Left renal pelvis (tissue), 4 donors: ENCODE results near the gene TRMT2A. TPM values are rescaled to one million over a fixed set of nuclear protein-coding genes. Genes with fewer than 3 reads are reported as not detected.

Experiments
- DNase-seq, 4 donors: peaks; one replicate each; pipeline ENCODE4 v3.0.0-alpha.2; 2013; ENCODE audit warnings: low read depth in 4 of 4, low spot score in 3 of 4
- polyA plus RNA-seq, 4 donors: library from polyadenylated mRNA; unstranded; fragments of 120-200 nt; gene quantifications; one replicate each; pipeline ENCODE4 v1.2.1, GENCODE V29; 2013; ENCODE audit not compliant: insufficient read length in 4 of 4

TRMT2A gene
- polyA plus RNA-seq, 4 donors = 38.5 to 65.0 (median 42.5) TPM

DNA sequence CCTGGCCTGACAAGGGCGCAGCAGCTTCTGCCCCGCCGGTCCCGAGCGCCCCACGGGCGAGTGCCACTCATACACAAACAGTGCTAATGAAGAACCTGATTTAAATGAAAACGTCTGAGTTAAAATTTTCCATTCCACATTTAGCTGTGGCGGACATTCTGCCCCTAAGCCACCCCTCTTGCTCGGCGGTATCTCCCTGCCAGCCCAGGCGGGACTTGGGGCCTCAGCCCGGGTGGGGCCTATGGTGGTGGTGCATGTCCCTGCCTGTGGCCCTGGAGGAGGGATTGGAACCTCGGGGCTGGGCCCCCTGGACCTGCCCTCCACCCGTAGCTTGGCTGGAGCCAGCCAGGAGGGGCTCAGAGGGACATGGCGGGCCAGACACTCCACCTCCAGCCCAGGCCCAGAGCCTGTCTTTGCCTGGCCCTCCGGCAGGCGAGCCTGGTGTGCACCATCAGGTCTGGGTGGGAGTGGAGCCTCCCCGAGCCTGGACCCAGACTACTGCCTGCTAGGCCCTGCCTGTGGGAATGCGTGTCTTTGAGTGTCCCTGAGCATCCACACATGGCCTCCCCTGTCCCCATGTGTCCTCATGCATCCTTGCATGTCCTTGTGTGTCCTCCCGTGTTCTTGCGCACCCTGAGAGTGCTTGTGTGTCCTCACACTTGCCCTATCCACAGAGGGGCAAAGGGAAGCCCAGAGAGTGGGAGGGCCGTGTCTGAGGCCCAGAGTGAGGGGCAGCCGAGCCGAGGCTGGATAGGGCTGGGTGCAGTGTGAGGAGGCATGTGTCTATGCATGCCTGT is 19.0 kb upstream of the TRMT2A start:
- DNase-seq = no peak

DNA sequence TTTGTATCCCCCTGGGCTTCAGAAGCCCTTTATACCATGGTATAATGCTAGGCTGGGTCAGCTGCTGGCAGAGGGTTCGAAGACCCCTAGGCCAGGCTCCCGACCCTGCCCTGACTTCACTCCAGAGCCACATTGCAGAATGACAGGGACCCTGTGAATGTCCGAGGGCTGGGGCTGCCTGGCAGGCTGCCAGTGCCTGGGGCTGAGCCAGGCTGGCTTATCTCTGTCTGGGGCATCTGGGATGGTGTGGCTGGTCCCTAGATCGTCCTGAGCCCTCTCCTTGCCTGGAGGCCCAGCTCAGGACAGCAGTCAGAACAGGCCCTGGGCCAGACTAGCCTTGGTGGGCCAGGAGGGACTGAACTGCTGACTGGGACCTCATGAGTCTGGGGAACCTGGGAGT is 18.2 kb upstream of the TRMT2A start:
- no peak for DNase-seq

DNA sequence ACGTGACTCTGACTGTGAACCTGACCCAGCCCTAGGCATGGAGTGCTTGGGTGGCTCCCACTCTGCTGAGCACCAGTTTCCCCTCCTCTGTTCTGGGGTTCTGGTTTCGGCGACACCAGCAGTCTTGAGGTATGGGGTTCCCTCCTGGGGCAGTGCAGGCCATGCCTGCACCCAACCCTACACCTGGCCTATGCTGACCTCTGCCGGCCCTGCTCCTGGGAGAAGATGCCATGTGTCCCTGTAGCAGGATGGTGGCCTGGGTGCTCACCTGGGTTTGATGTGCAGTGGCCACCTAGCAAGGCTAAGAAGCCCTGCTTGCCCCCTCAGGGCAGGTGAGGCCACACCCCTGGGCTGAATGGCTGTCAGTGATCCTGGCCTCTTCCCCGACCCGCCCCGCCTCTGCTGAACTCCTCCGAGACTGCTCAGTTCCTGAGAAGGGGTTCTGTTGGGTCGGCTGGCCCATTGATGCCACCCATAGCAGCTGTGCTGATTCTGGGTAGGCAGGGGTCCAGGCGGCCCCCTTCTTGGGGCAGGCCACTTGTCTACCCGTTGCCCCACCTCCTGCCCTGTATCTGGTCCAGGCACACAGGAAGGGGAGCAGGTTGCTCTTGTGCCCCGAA is 17.0 kb upstream of the TRMT2A start:
- no peak for DNase-seq

DNA sequence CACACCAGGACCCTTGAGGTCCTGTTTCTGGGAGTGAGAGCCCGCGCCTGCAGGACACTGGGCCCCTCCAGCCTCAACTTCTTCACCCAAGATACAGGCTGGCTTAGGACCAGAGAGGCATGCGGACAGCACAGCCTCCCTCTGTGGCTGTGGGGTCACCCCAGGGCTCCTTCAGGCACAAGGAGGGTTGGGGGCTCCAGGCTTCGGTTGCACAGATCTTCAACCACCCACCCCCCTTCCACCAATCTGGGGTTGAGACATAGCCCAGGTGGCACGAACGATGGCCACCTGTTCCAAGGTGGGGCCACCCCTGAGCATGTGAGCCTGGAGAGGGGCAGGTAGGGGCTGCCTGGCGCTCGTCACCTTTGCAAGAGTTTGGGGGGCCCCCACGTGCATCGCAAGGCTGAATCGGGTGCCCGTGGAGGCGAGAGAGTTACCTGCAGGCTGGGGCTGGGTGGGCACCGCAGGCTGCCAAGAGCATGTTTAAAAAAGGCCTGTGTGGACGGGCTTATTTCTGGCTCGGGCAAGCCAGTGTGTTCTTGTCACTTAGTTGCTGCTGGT is 15.7 kb upstream of the TRMT2A start:
- DNase-seq = no peak

DNA sequence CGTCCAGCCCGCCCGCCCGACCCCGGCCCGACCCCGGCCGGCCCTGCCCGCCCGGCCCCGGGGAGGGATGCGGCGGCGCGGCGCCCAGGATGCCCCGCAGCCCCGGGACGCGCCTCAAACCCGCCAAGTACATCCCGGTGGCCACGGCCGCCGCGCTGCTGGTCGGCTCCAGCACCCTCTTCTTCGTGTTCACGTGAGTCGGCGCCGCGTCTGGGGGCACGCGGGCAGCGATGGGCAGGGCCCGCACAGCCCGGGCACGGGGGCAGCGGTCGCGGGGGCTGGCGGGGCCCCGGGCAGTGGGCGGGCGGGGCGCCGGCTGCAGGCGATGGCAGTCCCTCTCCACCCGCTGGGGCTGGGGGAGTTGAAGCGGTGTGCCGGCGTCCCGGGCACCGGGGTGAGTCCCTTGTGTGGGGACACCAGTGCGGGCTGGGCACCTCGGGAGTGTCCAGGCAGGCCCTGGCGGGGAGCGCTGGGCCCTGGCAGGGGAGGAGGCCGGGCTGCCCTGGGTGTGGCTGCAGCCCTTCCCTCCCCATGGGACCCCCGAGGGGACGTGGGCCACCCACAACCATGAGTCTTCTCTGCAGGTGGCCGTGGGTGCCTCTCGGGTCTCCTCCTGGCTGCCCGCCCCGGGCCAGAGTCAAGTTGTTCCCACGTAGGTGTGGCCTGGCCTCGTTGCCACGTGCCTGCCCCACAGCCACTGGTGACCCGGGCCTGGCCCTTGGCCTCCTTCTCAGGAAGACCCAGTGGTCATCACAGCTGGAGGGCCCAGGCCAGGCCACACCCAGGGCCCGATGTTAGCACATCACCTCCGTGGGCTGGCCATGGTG is 15.0 kb upstream of the TRMT2A start:
- no peak for DNase-seq

DNA sequence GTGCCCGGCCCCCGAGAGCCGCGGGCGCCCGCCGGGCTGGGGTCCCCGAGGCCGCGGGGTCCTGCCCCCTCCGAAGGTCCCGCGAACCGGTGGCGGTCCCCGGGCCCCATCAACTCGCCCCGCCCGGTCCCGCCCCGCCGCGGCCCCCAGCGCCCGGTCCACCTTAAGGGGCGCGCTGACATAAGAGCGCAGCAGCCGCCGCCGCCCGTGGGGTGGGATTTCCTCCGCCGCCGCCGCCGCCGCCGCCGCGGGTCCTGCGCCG is 14.5 kb upstream of the TRMT2A start, which contains the start of gene ZDHHC8:
TSS of gene ZDHHC8 (plus strand) at position 208 of the 262 bp plus-strand sequence. CDS start 144 bp downstream, outside the sequence.
- no peak for DNase-seq

DNA sequence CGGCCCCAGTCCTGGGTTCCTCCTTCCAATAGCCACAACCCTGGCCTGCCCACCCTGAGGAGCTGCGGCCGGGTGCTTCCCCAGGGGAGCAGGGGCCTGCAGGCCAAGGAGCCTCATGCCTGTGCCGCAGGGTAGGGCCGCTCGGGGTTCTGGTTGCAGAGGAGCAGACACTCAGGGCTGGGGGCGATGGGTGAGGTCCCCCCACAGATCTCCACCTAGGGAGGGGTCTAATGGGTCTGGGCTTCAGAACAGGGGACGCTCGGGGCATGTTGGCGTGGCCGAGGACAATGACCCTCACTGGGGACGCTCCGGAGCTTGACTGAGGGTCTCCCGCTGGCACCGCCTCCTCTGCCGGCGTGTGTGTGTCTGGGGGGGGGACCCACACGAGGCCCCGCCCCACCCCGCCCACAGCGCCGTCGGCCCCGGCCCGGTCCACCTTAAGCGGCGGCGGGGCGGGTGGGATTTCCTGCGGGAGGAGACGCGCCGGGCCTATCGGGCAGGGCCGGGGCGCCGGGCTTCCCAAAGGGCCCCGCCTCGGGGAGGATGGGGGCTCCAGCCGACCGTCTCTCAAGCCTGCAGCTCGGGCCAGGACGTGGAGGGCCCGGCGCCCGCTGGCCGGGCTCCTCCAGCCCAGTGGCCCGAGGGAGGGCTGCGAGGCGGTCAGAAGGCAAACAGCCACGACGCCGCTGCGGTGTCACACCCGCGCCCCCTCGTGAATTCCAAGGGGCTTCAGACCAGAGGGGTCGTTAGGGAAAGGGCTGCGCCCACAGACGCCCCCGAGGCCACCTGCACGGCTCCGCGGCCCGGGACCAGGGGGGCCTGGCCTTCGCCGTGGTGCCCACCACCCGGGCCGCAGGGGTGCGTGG is 13.9 kb upstream of the TRMT2A start:
- peak; percentile 39 to 68 (median 58) for DNase-seq

DNA sequence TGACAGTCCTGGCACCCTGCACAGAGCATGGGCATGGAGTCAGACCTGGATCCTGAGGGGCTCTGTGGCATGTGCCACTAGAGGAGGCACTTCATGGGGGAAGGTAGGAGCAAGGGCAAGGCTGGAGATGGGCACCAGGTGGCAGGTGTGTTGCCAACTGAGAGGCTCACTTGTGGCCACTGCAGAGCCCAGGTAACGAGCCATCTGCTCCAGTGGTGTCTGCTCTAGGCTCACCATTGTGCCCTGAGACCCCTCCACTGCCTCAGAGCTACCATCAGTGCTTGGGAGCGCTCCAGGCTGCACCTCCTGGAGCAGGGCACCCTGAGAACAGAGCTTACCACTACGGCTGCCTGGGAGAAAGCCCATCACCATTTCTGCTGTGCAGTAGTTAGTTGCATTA is 13.3 kb upstream of the TRMT2A start:
- DNase-seq = no peak

DNA sequence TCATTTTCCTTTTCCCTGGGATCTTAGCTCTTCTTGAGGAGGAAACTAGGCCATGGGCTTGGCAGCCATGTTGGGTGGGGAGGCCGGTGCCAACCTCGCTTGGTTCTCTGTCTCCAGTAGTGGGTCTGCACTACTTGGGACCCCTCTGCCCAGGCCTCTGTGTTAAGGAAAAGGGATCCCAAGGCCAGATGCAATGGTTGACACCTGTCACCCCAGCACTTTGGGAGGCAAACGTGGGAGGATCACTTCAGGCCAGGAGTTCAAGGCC is 12.7 kb upstream of the TRMT2A start:
- no peak for DNase-seq

DNA sequence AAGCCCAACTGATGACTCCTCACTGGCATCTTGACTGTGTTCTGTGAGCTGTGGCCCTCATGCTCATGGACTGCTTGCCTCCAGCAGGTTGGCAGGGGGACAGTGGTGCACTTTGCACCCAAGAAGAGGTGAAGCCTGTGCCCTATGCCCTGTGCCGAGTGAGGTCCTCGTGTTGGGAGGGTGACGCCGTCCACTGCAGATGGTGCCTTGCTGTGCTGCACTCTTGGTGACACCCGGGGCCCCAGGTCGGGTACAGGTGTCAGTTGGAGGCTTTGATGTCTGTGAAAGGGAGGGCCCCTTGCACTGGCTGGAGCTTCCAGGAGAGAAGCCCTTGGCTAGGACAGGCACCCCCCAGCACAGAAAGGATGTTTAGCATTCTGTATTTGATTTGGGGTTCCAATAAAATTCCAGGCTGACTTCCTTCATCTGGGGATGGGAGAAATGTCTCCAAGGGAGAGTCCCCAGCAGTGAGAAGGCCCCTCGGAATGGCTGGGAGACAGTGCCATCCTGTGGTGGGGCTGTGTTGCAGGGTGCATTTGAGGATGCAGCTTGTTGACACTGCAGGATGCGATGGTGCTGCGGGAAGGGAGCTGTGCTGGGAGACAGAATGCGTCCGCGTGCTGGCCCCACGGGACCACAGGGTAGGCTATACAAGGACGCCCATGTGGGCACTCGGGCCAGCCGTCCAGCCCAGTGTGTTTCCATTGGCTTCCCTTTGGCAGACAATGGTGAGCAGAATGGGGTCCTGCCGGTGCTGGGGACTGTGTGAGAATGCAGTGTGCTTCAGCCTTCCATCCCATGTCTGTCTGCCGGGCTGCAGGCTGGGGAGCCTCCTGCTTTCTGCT is 12.1 kb upstream of the TRMT2A start:
- no peak for DNase-seq

DNA sequence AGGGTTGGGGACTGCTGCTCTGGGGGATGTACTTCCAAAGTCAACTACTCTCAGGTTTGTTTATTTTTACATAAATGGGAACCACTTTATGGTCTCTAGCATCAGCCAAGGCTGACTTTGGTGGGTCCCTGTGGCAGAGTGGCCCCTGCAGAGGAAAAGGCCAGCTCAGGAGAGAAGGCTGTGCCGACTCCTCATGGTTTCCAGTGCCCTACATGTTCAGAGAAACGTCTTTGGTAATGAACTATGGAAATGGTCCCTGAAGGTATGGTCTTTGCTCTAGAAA is 11.5 kb upstream of the TRMT2A start:
- DNase-seq = no peak

DNA sequence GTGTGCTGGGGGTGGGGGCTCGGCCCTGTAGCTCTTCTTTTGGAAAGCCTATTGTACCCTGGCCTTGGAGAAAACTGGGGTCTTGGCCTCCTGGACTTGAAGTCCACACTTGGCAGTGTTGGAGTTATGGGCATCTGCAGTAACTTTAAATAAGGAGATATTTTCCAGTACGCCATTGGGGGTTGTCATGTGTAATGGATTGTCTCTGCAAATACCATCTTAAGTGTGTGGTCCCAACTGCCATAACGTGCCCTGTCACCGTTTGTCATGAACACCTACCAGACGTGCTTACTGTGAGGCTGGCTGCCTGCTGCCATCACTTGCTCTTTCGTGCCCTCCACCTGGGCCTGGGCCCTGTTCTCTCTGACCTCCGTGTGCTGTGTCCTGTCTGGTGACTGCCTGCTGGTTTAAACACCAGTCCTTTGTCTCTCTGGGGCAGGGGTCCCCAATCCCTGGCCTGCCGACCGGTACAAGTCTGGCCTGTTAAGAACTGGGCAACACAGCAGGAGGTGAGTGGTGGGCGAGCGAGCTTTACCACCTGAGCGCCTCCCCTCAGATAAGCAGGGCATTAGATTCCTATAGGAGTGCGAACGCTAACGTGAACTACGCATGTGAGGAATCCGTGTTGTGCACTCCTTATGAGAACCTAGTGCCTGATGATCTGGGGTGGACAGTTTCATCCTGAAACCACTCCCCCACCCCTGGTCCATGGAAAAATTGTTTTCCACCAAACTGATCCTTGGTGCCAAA is 11.0 kb upstream of the TRMT2A start:
- no peak for DNase-seq

DNA sequence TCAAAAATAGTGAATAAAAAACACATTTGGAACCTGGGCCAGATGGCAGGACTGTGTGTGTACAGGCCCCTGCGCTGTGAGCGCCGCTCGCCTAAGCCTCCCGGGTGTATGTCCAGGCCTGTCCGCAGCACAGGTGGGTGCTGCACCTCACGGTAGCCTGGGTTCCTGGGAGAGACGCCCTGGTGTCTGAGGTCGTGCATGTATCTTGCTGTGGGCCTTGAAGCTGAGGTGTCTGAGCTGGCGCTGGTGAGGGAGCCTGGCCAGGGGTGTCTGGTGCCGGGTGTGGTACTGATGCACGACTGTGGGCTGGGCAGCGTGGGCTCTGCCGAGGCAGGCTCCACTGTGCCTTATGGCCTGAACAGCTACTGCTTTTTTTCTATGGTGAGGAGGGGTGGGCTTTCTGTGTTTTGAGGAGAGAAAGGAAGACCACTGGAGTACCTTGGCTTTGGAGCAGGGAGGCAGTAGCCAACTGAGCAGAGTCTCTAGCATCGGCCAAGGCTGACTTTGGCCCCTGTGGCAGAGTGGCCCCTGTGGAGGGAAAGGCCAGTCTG is 10.4 kb upstream of the TRMT2A start:
- no peak for DNase-seq

DNA sequence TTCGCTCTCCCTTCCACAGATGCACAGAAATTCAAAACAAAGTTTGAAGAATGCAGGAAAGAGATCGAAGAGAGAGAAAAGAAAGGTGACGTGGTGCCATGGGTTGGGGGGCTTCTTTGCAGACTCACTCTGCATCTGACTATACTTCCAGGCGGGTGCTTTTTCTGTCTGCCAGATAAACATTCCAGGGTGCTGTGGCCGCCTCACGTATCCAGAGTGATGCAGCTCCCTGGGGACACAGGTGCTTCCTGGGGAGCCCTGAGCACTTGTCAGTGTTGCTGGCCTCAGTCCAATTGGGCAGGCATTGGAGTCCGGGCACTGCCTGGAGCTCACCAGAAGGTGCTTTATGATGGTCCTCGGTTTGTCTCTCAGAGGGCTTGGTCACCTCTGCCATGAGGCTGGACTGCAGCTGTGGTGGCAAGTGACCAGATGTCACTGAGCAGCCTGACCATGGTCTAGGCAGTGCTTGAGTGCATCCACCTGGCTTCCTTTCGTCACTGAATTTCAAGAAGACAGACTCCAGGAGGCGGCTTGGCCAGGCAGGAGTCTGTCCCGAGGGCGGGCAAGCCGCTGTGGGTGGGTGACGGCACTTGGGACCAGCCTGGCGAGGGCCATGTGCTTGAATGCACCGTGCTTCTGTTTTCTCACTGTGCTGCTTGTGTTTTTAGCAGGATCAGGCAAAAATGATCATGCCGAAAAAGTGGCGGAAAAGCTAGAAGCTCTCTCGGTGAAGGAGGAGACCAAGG is 9.4 kb upstream of the TRMT2A start:
- no peak for DNase-seq

DNA sequence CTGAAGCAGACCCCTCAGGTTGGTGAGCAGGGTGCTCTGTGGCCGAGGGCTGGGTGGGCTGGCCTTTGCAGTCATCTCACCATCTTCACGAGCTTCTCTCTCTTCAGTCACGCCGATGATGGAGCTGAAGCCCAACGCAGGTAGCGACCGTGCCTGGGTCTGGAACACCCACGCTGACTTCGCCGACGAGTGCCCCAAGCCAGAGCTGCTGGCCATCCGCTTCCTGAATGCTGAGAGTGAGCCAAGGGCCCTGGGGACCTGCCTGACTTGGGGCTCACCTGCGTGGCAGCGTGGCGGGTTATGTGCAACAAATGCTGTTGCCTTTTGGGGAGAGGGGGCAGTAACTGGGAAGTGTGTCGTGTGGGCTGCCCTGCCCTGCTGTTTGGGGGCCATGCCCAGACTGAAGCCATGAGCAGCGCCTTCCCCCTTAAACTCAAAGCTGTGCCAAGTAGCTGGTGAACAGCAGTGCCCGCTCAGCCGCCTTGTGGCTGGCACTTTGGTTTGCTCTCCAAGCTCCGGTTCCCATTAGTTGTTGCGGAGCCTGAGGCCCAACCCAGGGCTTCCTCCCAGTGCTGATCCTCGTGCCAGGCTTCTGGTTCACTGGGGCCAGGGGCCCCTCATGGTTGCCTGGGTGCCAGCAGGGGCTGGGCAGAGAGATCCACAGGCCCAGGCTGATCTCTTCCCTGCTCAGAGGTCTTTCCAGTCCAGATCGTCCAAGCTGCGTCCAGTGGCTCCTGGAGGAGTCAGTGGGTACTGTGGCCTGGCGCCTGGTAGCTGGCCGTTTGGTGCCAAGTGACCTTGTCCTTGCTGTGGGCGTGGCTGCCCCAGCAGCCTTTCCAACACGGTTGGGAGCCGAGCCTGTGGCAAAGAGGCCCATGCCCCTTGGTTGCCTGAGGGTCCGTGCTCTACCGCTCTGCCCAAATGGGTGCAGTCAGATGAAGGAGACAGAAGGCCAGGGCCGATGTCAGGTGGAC is 8.5 kb upstream of the TRMT2A start:
- no peak for DNase-seq

DNA sequence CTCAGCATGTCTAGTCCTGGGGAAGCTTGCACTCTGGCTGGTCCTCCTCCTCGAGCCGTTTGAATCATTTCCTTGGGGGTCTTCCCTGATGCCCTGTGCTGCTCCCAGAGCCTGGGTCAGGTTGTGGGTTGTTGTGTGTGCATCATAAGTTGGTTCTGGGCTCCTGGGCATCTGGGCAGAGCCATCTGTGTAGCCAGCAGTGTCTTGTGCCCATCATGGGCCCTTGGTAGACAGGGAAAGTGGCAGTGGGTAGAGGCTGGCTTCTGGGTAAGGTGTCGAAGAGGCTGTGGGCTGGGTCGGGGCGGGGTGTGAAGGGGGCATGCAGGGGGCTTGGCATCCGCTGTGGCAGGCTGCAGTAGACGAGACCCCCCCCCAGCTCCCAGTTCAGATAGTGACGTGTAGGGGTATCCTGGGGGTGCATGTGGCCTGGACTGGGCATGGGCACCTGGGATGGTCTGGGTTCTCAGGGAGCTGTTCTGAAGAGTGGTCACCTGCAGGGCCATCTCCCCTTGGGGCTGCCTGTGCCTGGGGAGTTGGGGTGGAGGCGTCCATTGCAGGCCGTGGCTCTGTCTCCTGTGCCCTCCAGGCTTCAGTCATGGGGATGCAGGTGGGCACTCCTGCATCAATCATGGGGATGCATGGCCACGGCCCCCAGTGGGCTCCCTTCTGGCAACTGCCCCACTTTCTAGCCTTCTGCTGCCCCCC is 7.2 kb upstream of the TRMT2A start:
- no peak for DNase-seq
